Measurements from ENCODE around the gene CFAP74.
"Not testable (repeated sequence)": the region's sequence is repeated elsewhere in the genome, so short reads cannot be mapped to it uniquely, and the experiment has no call there.

GRCh38 chr1:1934848-1935247 is 68.7 kb downstream of the CFAP74 start:
- TF ChIP-seq POLR2A (IDR thresholded peaks at IDR 0.05; ENCODE audit: low read length); ELK1 (IDR thresholded peaks at IDR 0.05; ENCODE audit: low read depth, low read length); JUNB (IDR thresholded peaks at IDR 0.05); CEBPB (IDR thresholded peaks at IDR 0.05); CTCF (IDR thresholded peaks at IDR 0.05); REST (IDR thresholded peaks at IDR 0.05); CBX8 (IDR thresholded peaks at IDR 0.05); RFX5 (IDR thresholded peaks at IDR 0.05); ESRRA (IDR thresholded peaks at IDR 0.05; ENCODE audit: borderline replicate concordance, low read length); ZC3H11A (IDR thresholded peaks at IDR 0.05); HOXA7 (CRISPR knock-in tag; IDR thresholded peaks at IDR 0.05); PHF8 (IDR thresholded peaks at IDR 0.05; ENCODE audit: borderline replicate concordance, low read depth): not testable (repeated sequence)
